Measurements from ENCODE around the gene CES2.

CES2 gene

DNA sequence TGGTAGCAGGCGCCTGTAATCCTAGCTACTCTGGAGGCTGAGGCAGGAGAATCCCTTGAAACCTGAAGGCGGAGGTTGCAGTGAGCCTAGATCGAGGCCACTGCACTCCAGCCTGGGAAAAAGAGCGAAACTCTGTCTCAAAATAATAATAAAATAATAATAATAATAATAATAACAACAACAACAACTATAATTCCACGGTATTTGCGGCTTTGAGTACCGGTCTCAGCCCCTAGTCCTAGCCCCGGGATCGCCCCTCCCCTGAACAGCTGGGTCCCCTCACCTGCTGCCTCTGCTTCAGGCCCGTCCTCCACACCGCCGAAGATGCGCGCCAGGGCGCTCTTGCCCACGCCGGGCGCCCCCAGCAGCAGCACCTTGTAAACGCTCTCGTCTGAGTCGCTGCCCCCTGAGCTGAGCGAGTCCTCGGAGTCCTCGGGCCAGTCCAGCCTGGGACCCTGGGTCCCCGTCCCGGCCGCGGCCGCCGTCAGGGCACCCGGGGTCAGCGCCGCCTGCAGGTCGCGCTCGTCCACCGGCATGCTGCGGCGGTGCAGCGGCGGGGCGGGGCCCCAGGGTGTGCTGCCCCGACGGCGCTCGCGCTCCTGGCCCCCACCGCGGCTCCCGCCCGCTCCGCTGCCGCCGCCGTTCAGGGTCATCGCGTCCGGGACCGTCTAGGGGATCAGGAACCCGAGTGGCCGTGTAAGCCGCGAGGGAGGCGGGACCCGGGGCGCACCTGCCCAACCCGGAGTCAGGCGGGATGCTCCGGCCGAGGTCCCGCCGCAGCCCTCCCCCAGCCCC is 10.6 kb upstream of the CES2 start:
- Histone ChIP-seq H3K9me3 (ENCODE audit: insufficient read depth, low read length) (no peaks in the 10 kb centered on the region), H3F3A (ENCODE audit: insufficient read depth) (no peaks in the 10 kb centered on the region), H3K79me2 (ENCODE audit: insufficient read depth, low read length) (no peaks in the 10 kb centered on the region), H2AFZ (ENCODE audit: low read depth, low read length, severe bottlenecking) (no peak overlapping the region), H3K9ac (ENCODE audit: low read length) (peak overlapping the region; percentile 27), H3K27ac (ENCODE audit: low read depth, low read length) (no peak overlapping the region), H4K20me1 (ENCODE audit: low read depth, low read length) (no peaks in the 10 kb centered on the region), H3K4me2 (ENCODE audit: low read depth, low read length, poor library complexity, severe bottlenecking) (peak overlapping the region; percentile 56), H3K27me3 (ENCODE audit: low read length) (no peaks in the 10 kb centered on the region), H3K4me3 (ENCODE audit: insufficient read depth, low read length, poor library complexity, severe bottlenecking) (peak overlapping the region; percentile 34), H3K9me2 (replicated peaks; ENCODE audit: insufficient read depth, low read length) (no peaks in the 10 kb centered on the region), H3K36me3 (ENCODE audit: low read length) (no peaks in the 10 kb centered on the region)
- TF ChIP-seq EZH2phosphoT487 (conservative IDR thresholded peaks at IDR 0.05; ENCODE audit: low read length): peak; percentile 76; the same call in 1 of the 2 replicates
- TF ChIP-seq, protein P1, sequence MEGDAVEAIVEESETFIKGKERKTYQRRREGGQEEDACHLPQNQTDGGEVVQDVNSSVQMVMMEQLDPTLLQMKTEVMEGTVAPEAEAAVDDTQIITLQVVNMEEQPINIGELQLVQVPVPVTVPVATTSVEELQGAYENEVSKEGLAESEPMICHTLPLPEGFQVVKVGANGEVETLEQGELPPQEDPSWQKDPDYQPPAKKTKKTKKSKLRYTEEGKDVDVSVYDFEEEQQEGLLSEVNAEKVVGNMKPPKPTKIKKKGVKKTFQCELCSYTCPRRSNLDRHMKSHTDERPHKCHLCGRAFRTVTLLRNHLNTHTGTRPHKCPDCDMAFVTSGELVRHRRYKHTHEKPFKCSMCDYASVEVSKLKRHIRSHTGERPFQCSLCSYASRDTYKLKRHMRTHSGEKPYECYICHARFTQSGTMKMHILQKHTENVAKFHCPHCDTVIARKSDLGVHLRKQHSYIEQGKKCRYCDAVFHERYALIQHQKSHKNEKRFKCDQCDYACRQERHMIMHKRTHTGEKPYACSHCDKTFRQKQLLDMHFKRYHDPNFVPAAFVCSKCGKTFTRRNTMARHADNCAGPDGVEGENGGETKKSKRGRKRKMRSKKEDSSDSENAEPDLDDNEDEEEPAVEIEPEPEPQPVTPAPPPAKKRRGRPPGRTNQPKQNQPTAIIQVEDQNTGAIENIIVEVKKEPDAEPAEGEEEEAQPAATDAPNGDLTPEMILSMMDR (IDR thresholded peaks at IDR 0.05; ENCODE audit: insufficient read depth, low read length, poor library complexity, severe bottlenecking): no peak

DNA sequence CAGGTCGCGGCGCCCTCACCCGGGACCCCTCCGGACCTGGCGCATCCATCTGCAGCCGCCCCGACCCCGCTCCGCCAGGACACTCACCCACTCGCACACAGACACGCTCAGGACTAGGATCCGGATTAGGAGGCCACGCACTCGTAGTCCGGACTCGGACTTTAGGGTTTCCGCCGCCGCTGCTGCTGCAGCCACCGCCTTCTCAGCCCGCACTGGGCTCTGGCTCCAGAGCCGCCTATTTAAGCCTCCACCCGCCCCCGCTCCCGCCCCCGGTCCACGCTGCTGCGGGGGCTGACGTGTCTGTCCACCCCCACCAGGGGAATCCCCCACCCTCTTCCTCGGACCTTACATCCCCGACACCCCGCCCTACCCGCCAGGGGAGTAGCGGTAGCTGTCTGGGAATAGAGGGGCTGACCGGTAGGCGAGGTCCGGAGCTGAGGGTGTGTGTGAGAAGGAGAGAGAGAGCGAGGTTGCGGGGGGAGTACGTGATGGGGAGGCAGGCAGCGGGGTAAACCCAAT is 9.9 kb upstream of the CES2 start, which contains the start of gene RRAD:
TSS of gene RRAD (minus strand) at position 214 of the 519 bp plus-strand sequence. CDS start 356 bp downstream, outside the sequence.
- Histone ChIP-seq H3F3A (ENCODE audit: insufficient read depth) (no peaks in the 10 kb centered on the region), H3K4me3 (ENCODE audit: insufficient read depth, low read length, poor library complexity, severe bottlenecking) (peak within 1 kb of the TSS; percentile 34), H3K9ac (ENCODE audit: low read length) (peak within 1 kb of the TSS; percentile 27), H3K79me2 (ENCODE audit: insufficient read depth, low read length) (no peaks in the 10 kb centered on the region), H3K27me3 (ENCODE audit: low read length) (no peaks in the 10 kb centered on the region), H3K27ac (ENCODE audit: low read depth, low read length) (no peak within 1 kb of the TSS), H3K9me3 (ENCODE audit: insufficient read depth, low read length) (no peaks in the 10 kb centered on the region), H3K4me2 (ENCODE audit: low read depth, low read length, poor library complexity, severe bottlenecking) (peak within 1 kb of the TSS; percentile 56), H2AFZ (ENCODE audit: low read depth, low read length, severe bottlenecking) (no peak within 1 kb of the TSS), H3K36me3 (ENCODE audit: low read length) (no peaks in the 10 kb centered on the region), H4K20me1 (ENCODE audit: low read depth, low read length) (no peaks in the 10 kb centered on the region), H3K9me2 (replicated peaks; ENCODE audit: insufficient read depth, low read length) (no peaks in the 10 kb centered on the region)
- TF ChIP-seq, protein P1 (IDR thresholded peaks at IDR 0.05; ENCODE audit: insufficient read depth, low read length, poor library complexity, severe bottlenecking): no peak
- peak; percentile 13; the same call in 1 of the 2 replicates for TF ChIP-seq EZH2phosphoT487 (conservative IDR thresholded peaks at IDR 0.05; ENCODE audit: low read length)

DNA sequence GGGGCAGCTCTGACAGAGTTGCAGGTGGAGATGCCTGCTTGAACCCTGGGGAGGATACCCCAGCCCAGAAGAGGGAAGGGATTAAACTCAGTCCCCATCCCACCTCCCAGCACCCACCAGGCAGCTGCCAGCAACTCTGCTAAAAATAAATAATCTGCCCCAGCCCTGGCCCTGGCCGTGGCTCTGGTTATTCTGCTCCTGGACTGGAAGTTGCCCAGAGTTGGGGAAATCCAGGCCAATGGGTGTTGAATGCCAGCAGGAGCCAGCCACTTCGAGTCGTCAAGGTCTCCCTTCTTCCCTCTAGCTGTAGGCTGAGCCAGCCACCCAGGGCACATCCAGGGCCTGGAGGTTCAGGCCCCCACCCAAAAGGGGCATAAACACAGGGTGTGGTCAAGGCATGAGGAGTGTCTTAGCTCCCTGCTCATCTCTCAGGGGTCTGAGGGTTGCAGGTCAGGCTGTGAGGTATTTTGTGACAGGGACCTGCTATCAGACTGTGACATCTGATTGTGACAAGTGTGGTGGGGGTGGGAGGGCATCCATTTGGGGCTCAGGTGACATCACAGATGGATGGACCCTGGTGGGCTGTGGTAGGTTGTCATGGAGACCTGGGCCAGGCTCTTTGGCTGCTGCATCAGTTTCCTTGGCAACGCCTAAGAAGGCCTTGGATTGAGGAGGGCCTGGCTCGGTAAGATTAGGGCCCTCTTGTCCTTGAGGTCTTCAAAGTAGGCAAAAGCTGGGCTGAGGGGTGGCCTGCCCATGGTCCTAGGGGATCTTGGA is 9.0 kb upstream of the CES2 start:
- H2AFZ ChIP-seq (ENCODE audit: low read depth, low read length, severe bottlenecking): no peak overlapping the region
- no peaks in the 10 kb centered on the region for H3F3A ChIP-seq (ENCODE audit: insufficient read depth)
- H3K9me3 ChIP-seq (ENCODE audit: insufficient read depth, low read length): no peaks in the 10 kb centered on the region
- H4K20me1 ChIP-seq (ENCODE audit: low read depth, low read length): no peaks in the 10 kb centered on the region
- no peaks in the 10 kb centered on the region for H3K27me3 ChIP-seq (ENCODE audit: low read length)
- H3K36me3 ChIP-seq (ENCODE audit: low read length): no peaks in the 10 kb centered on the region
- H3K4me2 ChIP-seq (ENCODE audit: low read depth, low read length, poor library complexity, severe bottlenecking): no peak overlapping the region
- H3K27ac ChIP-seq (ENCODE audit: low read depth, low read length): no peak overlapping the region
- no peak for TF ChIP-seq EZH2phosphoT487 (conservative IDR thresholded peaks at IDR 0.05; ENCODE audit: low read length)
- TF ChIP-seq, protein P1 (IDR thresholded peaks at IDR 0.05; ENCODE audit: insufficient read depth, low read length, poor library complexity, severe bottlenecking): no peak
- H3K9ac ChIP-seq (ENCODE audit: low read length): no peak overlapping the region
- no peak overlapping the region for H3K4me3 ChIP-seq (ENCODE audit: insufficient read depth, low read length, poor library complexity, severe bottlenecking)
- no peaks in the 10 kb centered on the region for H3K79me2 ChIP-seq (ENCODE audit: insufficient read depth, low read length)
- H3K9me2 ChIP-seq (replicated peaks; ENCODE audit: insufficient read depth, low read length): no peaks in the 10 kb centered on the region
